CD4-positive, alpha-beta T cell treated with Interleukin-1 beta for 1 hour (primary cell): ENCODE results near the gene FRMD4B.
"Not testable (repeated sequence)": the region's sequence is repeated elsewhere in the genome, so short reads cannot be mapped to it uniquely, and the experiment has no call there.

ENCODE experiments used
- DNase-seq, 2 donors: peaks; one replicate each; pipeline ENCODE4 v3.0.0-alpha.2; 2020 to 2022

Gene FRMD4B

GRCh38 chr3:69282181-69282580 lies 103.7 kb downstream of the FRMD4B start:
- peak; percentile 36 to 50 for DNase-seq

- DNase-seq = not testable (repeated sequence)
Observed at GRCh38 chr3:69277403-69277802, 108.5 kb downstream of the FRMD4B start.

- no peak for DNase-seq
Observed at GRCh38 chr3:69276884-69277283, 109.0 kb downstream of the FRMD4B start.

- DNase-seq = not testable (repeated sequence)
Observed at GRCh38 chr3:69276191-69276590, 109.7 kb downstream of the FRMD4B start.

GRCh38 chr3:69273896-69274295 lies 112.0 kb downstream of the FRMD4B start:
- DNase-seq = no peak

- DNase-seq = no peak
Observed at GRCh38 chr3:69272556-69272955, 113.3 kb downstream of the FRMD4B start.

GRCh38 chr3:69271098-69271497 lies 114.8 kb downstream of the FRMD4B start:
- no peak for DNase-seq

- DNase-seq = no peak
Observed at GRCh38 chr3:69266585-69266984, 119.3 kb downstream of the FRMD4B start.

- DNase-seq = not testable (repeated sequence)
Observed at GRCh38 chr3:69266071-69266470, 119.8 kb downstream of the FRMD4B start.

- DNase-seq = not testable (repeated sequence)
Observed at GRCh38 chr3:69260843-69261405, 125.0 kb downstream of the FRMD4B start.

- DNase-seq = no peak
Observed at GRCh38 chr3:69260216-69260787, 125.6 kb downstream of the FRMD4B start.

GRCh38 chr3:69259125-69259524 lies 126.8 kb downstream of the FRMD4B start:
- DNase-seq = no peak

GRCh38 chr3:69255928-69256327 lies 130.0 kb downstream of the FRMD4B start:
- no peak for DNase-seq

- DNase-seq = no peak
Observed at GRCh38 chr3:69254351-69254750, 131.5 kb downstream of the FRMD4B start.

GRCh38 chr3:69252631-69253030 lies 133.3 kb downstream of the FRMD4B start:
- no peak for DNase-seq

- no peak for DNase-seq
Observed at GRCh38 chr3:69252141-69252540, 133.7 kb downstream of the FRMD4B start.

GRCh38 chr3:69251078-69251805 lies 134.6 kb downstream of the FRMD4B start:
- no peak for DNase-seq

GRCh38 chr3:69250014-69250413 lies 135.9 kb downstream of the FRMD4B start:
- peak; percentile 43 to 63 for DNase-seq

GRCh38 chr3:69249001-69249400 lies 136.9 kb downstream of the FRMD4B start:
- DNase-seq = no peak

GRCh38 chr3:69248436-69248835 lies 137.5 kb downstream of the FRMD4B start:
- DNase-seq = no peak

- DNase-seq = no peak
Observed at GRCh38 chr3:69246612-69247011, 139.3 kb downstream of the FRMD4B start.

GRCh38 chr3:69244039-69244438 lies 141.8 kb downstream of the FRMD4B start:
- DNase-seq = no peak

GRCh38 chr3:69241769-69242168 lies 144.1 kb downstream of the FRMD4B start:
- DNase-seq = no peak
